SK-N-SH (cell line): Measurements from ENCODE around the gene OGFR. TPM values are rescaled to one million over a fixed set of nuclear protein-coding genes. Genes with fewer than 3 reads are reported as not detected.

Source experiments
- CTCF ChIA-PET: fragments of 300-600, 350-600 bp; formaldehyde crosslinking; extraction: SDS; loops from one replicate; lab custom pipeline; 2021; lab: Yijun Ruan, JAX
- POLR2A ChIA-PET: fragments of 350-600 bp; sonication (Branson Sonifier 250); formaldehyde crosslinking; extraction: SDS; loops from one replicate; lab custom pipeline; 2020; ENCODE audit warnings: antibody characterized with exemption, inconsistent platforms; lab: Yijun Ruan, JAX
- DNase-seq: peaks from one replicate; pipeline ENCODE4 v3.0.0; 2012
- H2AFZ ChIP-seq: fragments of 200-600 bp; sonication (generic); 2 replicates; pipeline ENCODE4 v1.8.1; 2016; ENCODE audit warnings: antibody characterized with exemption, mild to moderate bottlenecking, low read depth
- H3F3A ChIP-seq: fragments of 200-600 bp; sonication (generic); replicated peaks from 2 replicates; pipeline ENCODE3; 2016; ENCODE audit warnings: antibody characterized with exemption, mild to moderate bottlenecking; ENCODE audit not compliant: insufficient read depth
- H3K27ac ChIP-seq, 2 experiments: fragments of 200-500 bp in 1 of 2; fragments of 200-600 bp in 1 of 2; sonication (Bioruptor generic) in 1 of 2; sonication (generic), shearing (Covaris generic) in 1 of 2; 2 replicates each; pipeline versions ENCODE4 v1.5.1 to v1.6.1; 2014 to 2016; ENCODE audit warnings: low read depth in 2 of 2, inconsistent platforms in 1 of 2, low read length in 1 of 2, mild to moderate bottlenecking in 1 of 2, mixed read lengths in 1 of 2
- H3K27me3 ChIP-seq: fragments of 200-600 bp; sonication (generic), shearing (Covaris generic); 2 replicates; pipeline ENCODE4 v1.6.1; 2016; ENCODE audit warnings: mixed run types; ENCODE audit not compliant: insufficient read depth
- H3K36me3 ChIP-seq, 2 experiments: fragments of 200-500 bp in 1 of 2; fragments of 200-600 bp in 1 of 2; sonication (Bioruptor generic) in 1 of 2; sonication (generic) in 1 of 2; replicated peaks in 1 of 2; 2 replicates each; pipeline versions ENCODE3 to v1.5.1; 2014 to 2016; ENCODE audit warnings: low read length in 1 of 2, mild to moderate bottlenecking in 1 of 2; ENCODE audit not compliant: insufficient read depth in 2 of 2, control insufficient read depth in 1 of 2
- H3K4me1 ChIP-seq, 2 experiments: fragments of 200-500 bp in 1 of 2; fragments of 200-600 bp in 1 of 2; sonication (Bioruptor generic) in 1 of 2; sonication (generic), shearing (Covaris generic) in 1 of 2; 2 replicates each; pipeline versions ENCODE4 v1.5.1 to v1.6.1; 2014 to 2016; ENCODE audit warnings: low read depth in 1 of 2, low read length in 1 of 2, mixed run types in 1 of 2; ENCODE audit not compliant: insufficient read depth in 2 of 2, control insufficient read depth in 1 of 2
- H3K4me2 ChIP-seq: fragments of 200-600 bp; sonication (generic), shearing (Covaris generic); 2 replicates; pipeline ENCODE4 v1.6.1; 2017; ENCODE audit warnings: mixed run types
- H3K4me3 ChIP-seq, 2 experiments: fragments of 200-500 bp in 1 of 2; fragments of 200-600 bp in 1 of 2; sonication (Bioruptor generic) in 1 of 2; sonication (generic), shearing (Covaris generic) in 1 of 2; 2 replicates each; pipeline versions ENCODE4 v1.5.1 to v1.8.1; 2014 to 2016; ENCODE audit warnings: low read depth in 2 of 2, inconsistent platforms in 1 of 2, low read length in 1 of 2, mild to moderate bottlenecking in 1 of 2, mixed read lengths in 1 of 2, moderate library complexity in 1 of 2
- H3K79me2 ChIP-seq: fragments of 200-600 bp; sonication (generic); 2 replicates; pipeline ENCODE4 v1.8.1; 2017; ENCODE audit warnings: mild to moderate bottlenecking; ENCODE audit not compliant: insufficient read depth
- H3K9ac ChIP-seq: fragments of 200-600 bp; sonication (generic); 2 replicates; pipeline ENCODE4 v1.6.1; 2017; ENCODE audit warnings: mixed run types
- H3K9me2 ChIP-seq: fragments of 200-600 bp; sonication (generic); 2 replicates; pipeline ENCODE4 v1.6.1; 2017; ENCODE audit warnings: mixed run types
- H3K9me3 ChIP-seq: fragments of 200-600 bp; sonication (generic); 2 replicates; pipeline ENCODE4 v1.6.1; 2017; ENCODE audit warnings: mixed run types, mild to moderate bottlenecking, moderate library complexity
- H4K20me1 ChIP-seq: fragments of 200-600 bp; sonication (generic); 2 replicates; pipeline ENCODE4 v1.6.1; 2017; ENCODE audit warnings: mild to moderate bottlenecking, mixed run types; ENCODE audit not compliant: insufficient read depth
- CHD2 ChIP-seq: fragments of 150-350 bp; IDR thresholded peaks from 2 replicates; pipeline ENCODE4 v1.6.1; 2018; ENCODE audit warnings: low read length; ENCODE audit not compliant: partially characterized antibody
- ELF1 ChIP-seq: IDR thresholded peaks from 2 replicates; pipeline ENCODE4 v1.4.0; 2012
- EP300 ChIP-seq, 2 experiments: IDR thresholded peaks; 2 replicates each; pipeline versions ENCODE4 v1.4.0 to v1.6.1; 2012; ENCODE audit warnings: borderline replicate concordance in 1 of 2, low read depth in 1 of 2, low read length in 1 of 2
- NRF1 ChIP-seq: IDR thresholded peaks from 2 replicates; pipeline ENCODE4 v1.6.1; 2012; ENCODE audit warnings: low read depth, mild to moderate bottlenecking, low read length
- USF2 ChIP-seq: fragments of 150-350 bp; IDR thresholded peaks from 2 replicates; pipeline ENCODE4 v1.6.1; 2017; ENCODE audit warnings: antibody characterized with exemption, low read length, low read depth, borderline replicate concordance
- ZBTB33 ChIP-seq: IDR thresholded peaks from 2 replicates; pipeline ENCODE4 v1.4.0; 2012; ENCODE audit warnings: low read depth, borderline replicate concordance
- WGBS: methylation state at CpG from one replicate; pipeline ENCODE4 v1.1.6; 2017; ENCODE audit warnings: low lambda C conversion rate; 5-methylcytosine and 5-hydroxymethylcytosine counted together
- polyA plus RNA-seq, 3 experiments: library from polyadenylated mRNA; depleted of rRNA; stranded (reverse); fragments of >200 nt; gene quantifications; 2 replicates each; pipeline ENCODE4 v1.2.3, GENCODE V29; 2012
- TF ChIP-seq, protein P1 (sequence below): fragments of 150-350 bp; IDR thresholded peaks from 2 replicates; pipeline ENCODE4 v1.6.1; 2016; ENCODE audit warnings: mild to moderate bottlenecking, low read depth, low read length

The OGFR gene
- polyA plus RNA-seq, 1 of the 3 experiments (the other 2 are of a cell fraction): 60.8 TPM

DNA sequence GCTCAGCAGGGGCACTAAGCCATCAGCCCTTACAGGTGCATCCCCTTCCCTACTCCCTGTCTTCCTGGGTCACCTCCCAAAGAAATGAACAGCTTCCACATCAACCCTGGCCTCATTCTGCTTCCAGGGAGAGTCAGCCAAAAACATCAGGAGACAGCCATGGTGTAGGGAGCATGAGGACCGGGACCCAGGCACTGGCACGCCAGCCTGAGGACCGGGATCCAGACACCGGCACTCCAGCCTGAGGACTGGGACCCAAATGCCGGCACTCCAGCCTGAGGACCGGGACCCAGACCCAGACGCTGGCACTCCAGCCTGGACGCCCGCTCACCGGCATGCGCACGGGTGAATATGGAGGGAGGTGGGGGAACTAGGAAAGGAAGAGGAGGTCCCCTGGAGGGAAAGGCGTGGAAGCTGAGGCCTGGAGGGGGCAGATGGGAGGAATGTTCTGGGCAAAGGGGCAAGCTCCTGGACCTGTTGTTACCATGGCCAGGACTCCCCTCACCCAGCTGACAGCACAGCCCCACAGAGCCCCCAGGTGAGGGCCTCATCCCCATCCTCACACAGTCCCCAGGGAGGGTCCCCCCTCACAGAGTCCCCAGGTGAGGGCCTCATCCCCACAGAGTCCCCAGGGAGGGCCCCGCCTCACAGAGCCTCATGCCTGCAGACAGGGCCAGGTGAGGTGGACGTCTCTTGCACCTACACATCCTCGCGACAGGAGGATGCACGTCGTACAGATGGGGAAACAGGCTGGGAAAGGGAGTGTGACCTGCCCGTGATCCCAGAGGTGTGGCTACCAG is 34.3 kb upstream of the OGFR start (continued):
- TF ChIP-seq EP300 (IDR thresholded peaks at IDR 0.05; ENCODE audit: borderline replicate concordance in 1 of 2, low read depth in 1 of 2, low read length in 1 of 2): no peak
- TF ChIP-seq ELF1: no peak
- TF ChIP-seq USF2: no peak
- no peak for TF ChIP-seq CHD2

- no peak overlapping the region for H3K27ac ChIP-seq
- H3K4me1 ChIP-seq: peaks cover 0 to 21% of the 10 kb centered on the region in 2 experiments; a peak in 2 of 4 replicates
- TF ChIP-seq ZBTB33: no peak
- TF ChIP-seq NRF1: no peak
- TF ChIP-seq, protein P1, sequence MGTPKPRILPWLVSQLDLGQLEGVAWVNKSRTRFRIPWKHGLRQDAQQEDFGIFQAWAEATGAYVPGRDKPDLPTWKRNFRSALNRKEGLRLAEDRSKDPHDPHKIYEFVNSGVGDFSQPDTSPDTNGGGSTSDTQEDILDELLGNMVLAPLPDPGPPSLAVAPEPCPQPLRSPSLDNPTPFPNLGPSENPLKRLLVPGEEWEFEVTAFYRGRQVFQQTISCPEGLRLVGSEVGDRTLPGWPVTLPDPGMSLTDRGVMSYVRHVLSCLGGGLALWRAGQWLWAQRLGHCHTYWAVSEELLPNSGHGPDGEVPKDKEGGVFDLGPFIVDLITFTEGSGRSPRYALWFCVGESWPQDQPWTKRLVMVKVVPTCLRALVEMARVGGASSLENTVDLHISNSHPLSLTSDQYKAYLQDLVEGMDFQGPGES: no peak
- no peak for TF ChIP-seq CHD2
- no peak for TF ChIP-seq USF2
- no peaks in the 10 kb centered on the region for H3K79me2 ChIP-seq
- H3K27me3 ChIP-seq: no peaks in the 10 kb centered on the region
- WGBS: 85% methylated on average over 9 of the region's 14 CpGs
- H3K36me3 ChIP-seq: no peaks in the 10 kb centered on the region
- H4K20me1 ChIP-seq: no peaks in the 10 kb centered on the region
- H2AFZ ChIP-seq: no peak overlapping the region
- ChIA-PET POLR2A (no interaction called here), CTCF (interaction anchor here (1.7 kb wide), 1 partner anchor 20 kb away, joined by 6 read pairs; no protein-coding TSS in a partner anchor)
- no peaks in the 10 kb centered on the region for H3K9me2 ChIP-seq
- H3K4me3 ChIP-seq: no peak overlapping the region
- no peak for DNase-seq
- H3K4me2 ChIP-seq: no peak overlapping the region
- no peaks in the 10 kb centered on the region for H3K9me3 ChIP-seq
- H3K9ac ChIP-seq: no peak overlapping the region
- H3F3A ChIP-seq: no peaks in the 10 kb centered on the region
Observed at GRCh38 chr20:62770916-62771315, 33.7 kb upstream of the OGFR start.
